T follicular helper cell (primary cell): ENCODE results near the gene FAM168A.

Experiments used
- DNase-seq: peaks from one replicate; pipeline ENCODE4 v3.0.0-alpha.2; 2020; ENCODE audit warnings: low read depth
- total RNA-seq, 2 experiments: gene quantifications; one replicate each; lab custom pipeline; 2026; lab: John Stamatoyannopoulos, UW

The FAM168A gene
- total RNA-seq: 20.5 to 70.3 reads per million in 2 experiments

- peak; percentile 90 for DNase-seq
Observed at GRCh38 chr11:73597956-73598718, at the start of gene FAM168A. FAM168A (minus strand) TSS chr11:73598112; CDS start chr11:73468474, 129,638 bp downstream.

GRCh38 chr11:73647459-73648100, 49.7 kb upstream of the FAM168A start:
- DNase-seq: peak; percentile 88

GRCh38 chr11:73645972-73646631, 48.2 kb upstream of the FAM168A start, which contains the start of gene PLEKHB1:
PLEKHB1 (plus strand) TSS chr11:73646581; CDS start chr11:73646609, 28 bp downstream.
- no peak for DNase-seq

- no peak for DNase-seq
Observed at GRCh38 chr11:73645121-73645969, 47.4 kb upstream of the FAM168A start.

- no peak for DNase-seq
Observed at GRCh38 chr11:73641668-73642067, 43.8 kb upstream of the FAM168A start.

- DNase-seq: no peak
Observed at GRCh38 chr11:73640592-73640991, 42.7 kb upstream of the FAM168A start.

GRCh38 chr11:73637012-73637411, 39.1 kb upstream of the FAM168A start:
- no peak for DNase-seq

- no peak for DNase-seq
Observed at GRCh38 chr11:73636249-73636648, 38.3 kb upstream of the FAM168A start.

- DNase-seq: no peak
Observed at GRCh38 chr11:73635721-73636120, 37.8 kb upstream of the FAM168A start.

GRCh38 chr11:73633999-73634398, 36.1 kb upstream of the FAM168A start:
- no peak for DNase-seq

- DNase-seq: no peak
Observed at GRCh38 chr11:73632996-73633395, 35.1 kb upstream of the FAM168A start.

GRCh38 chr11:73629907-73630306, 32.0 kb upstream of the FAM168A start:
- DNase-seq: no peak

- DNase-seq: peak; percentile 59
Observed at GRCh38 chr11:73625696-73626318, 27.9 kb upstream of the FAM168A start.

GRCh38 chr11:73623686-73624085, 25.8 kb upstream of the FAM168A start:
- no peak for DNase-seq

- DNase-seq: no peak
Observed at GRCh38 chr11:73622926-73623593, 25.1 kb upstream of the FAM168A start.

- no peak for DNase-seq
Observed at GRCh38 chr11:73614591-73614990, 16.7 kb upstream of the FAM168A start.

- no peak for DNase-seq
Observed at GRCh38 chr11:73612601-73613140, 14.8 kb upstream of the FAM168A start.

- DNase-seq: no peak
Observed at GRCh38 chr11:73598719-73599379, 937 bp upstream of the FAM168A start.

- no peak for DNase-seq
Observed at GRCh38 chr11:73597336-73597955, 466 bp downstream of the FAM168A start.
